DND-41 (cell line): Measurements from ENCODE around the gene SPTAN1.

Experiments
- EZH2 ChIP-seq: IDR thresholded peaks from 3 replicates; pipeline ENCODE4 v1.6.1; 2012; ENCODE audit warnings: borderline replicate concordance, low read depth, mild to moderate bottlenecking, moderate library complexity, low read length, inconsistent platforms; ENCODE audit not compliant: severe bottlenecking
- TF ChIP-seq, protein P1 (sequence below): IDR thresholded peaks from 2 replicates; pipeline ENCODE4 v1.5.1; 2012; ENCODE audit warnings: borderline replicate concordance, low read length, moderate library complexity, mild to moderate bottlenecking; ENCODE audit not compliant: poor library complexity, severe bottlenecking; ENCODE audit errors: extremely low read depth

DNA sequence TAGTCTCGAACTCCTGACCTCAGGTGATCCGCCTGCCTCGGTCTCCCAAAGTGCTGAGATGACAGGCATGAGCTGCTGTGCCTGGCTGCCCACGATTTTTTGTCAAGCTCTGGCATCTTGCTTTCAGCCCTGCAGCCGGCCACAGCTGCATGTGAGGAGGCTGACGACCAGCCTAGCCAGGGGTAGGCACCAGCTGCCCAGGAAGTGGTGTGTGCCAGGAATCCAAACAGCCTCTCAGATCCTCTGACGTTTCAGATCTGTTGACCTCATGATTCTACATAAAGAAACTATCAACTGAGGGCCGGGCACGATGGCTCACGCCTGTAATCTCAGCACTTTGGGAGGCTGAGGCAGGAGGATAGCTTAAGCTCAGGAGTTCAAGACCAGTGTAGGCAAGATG lies 85.3 kb downstream of the SPTAN1 start:
- no peak for TF ChIP-seq EZH2
- TF ChIP-seq, protein P1, sequence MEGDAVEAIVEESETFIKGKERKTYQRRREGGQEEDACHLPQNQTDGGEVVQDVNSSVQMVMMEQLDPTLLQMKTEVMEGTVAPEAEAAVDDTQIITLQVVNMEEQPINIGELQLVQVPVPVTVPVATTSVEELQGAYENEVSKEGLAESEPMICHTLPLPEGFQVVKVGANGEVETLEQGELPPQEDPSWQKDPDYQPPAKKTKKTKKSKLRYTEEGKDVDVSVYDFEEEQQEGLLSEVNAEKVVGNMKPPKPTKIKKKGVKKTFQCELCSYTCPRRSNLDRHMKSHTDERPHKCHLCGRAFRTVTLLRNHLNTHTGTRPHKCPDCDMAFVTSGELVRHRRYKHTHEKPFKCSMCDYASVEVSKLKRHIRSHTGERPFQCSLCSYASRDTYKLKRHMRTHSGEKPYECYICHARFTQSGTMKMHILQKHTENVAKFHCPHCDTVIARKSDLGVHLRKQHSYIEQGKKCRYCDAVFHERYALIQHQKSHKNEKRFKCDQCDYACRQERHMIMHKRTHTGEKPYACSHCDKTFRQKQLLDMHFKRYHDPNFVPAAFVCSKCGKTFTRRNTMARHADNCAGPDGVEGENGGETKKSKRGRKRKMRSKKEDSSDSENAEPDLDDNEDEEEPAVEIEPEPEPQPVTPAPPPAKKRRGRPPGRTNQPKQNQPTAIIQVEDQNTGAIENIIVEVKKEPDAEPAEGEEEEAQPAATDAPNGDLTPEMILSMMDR: no peak
